GM10847 (cell line): Measurements from ENCODE around the gene STEEP1.

Experiments
- POLR2A ChIP-seq: IDR thresholded peaks from 2 replicates; pipeline ENCODE4 v1.6.1; 2011; ENCODE audit not compliant: insufficient read length; ENCODE audit errors: extremely low read depth

Gene STEEP1

GRCh38 chrX:119552508-119552907 lies 12.7 kb downstream of the STEEP1 start:
- TF ChIP-seq POLR2A = no peak

- no peak for TF ChIP-seq POLR2A
These were observed 15.7 kb downstream of the STEEP1 start for GRCh38 chrX:119549327-119550016.

GRCh38 chrX:119541188-119541587 lies 24.0 kb downstream of the STEEP1 start:
- no peak for TF ChIP-seq POLR2A

GRCh38 chrX:119539872-119540271 lies 25.3 kb downstream of the STEEP1 start:
- no peak for TF ChIP-seq POLR2A

- TF ChIP-seq POLR2A = no peak
These were observed 27.7 kb downstream of the STEEP1 start for GRCh38 chrX:119537487-119537886.

- TF ChIP-seq POLR2A = no peak
These were observed 35.6 kb downstream of the STEEP1 start for GRCh38 chrX:119529345-119530276.

- no peak for TF ChIP-seq POLR2A
These were observed 41.5 kb downstream of the STEEP1 start for GRCh38 chrX:119523664-119524184.

GRCh38 chrX:119521246-119521645 lies 44.0 kb downstream of the STEEP1 start:
- no peak for TF ChIP-seq POLR2A

- no peak for TF ChIP-seq POLR2A
These were observed 46.8 kb downstream of the STEEP1 start for GRCh38 chrX:119518371-119518770.

GRCh38 chrX:119516157-119516702 lies 49.0 kb downstream of the STEEP1 start:
- TF ChIP-seq POLR2A = no peak

GRCh38 chrX:119512146-119512800 lies 52.9 kb downstream of the STEEP1 start:
- TF ChIP-seq POLR2A = no peak

- TF ChIP-seq POLR2A = no peak
These were observed 58.0 kb downstream of the STEEP1 start for GRCh38 chrX:119507206-119507605.

GRCh38 chrX:119505945-119506344 lies 59.3 kb downstream of the STEEP1 start:
- no peak for TF ChIP-seq POLR2A

- TF ChIP-seq POLR2A = no peak
These were observed 61.7 kb downstream of the STEEP1 start for GRCh38 chrX:119503484-119503861.
